Panc1 (cell line): ENCODE results near the gene KLHDC7A.

ENCODE experiments used
- TCF7L2 ChIP-seq: IDR thresholded peaks from 2 replicates; pipeline ENCODE4 v1.6.1; 2011; ENCODE audit warnings: mild to moderate bottlenecking, low read depth, low read length, inconsistent platforms
- TF ChIP-seq, protein P1 (sequence below): fragments of 450-650 bp; IDR thresholded peaks from 2 replicates; pipeline ENCODE4 v1.5.1; 2017; ENCODE audit warnings: mild to moderate bottlenecking
- TF ChIP-seq, protein P2 (sequence below), 2 experiments: IDR thresholded peaks; 2 replicates each; pipeline ENCODE4 v1.6.1; 2011 to 2012; ENCODE audit warnings: low read depth in 2 of 2, control low read depth in 1 of 2, low read length in 1 of 2, mild to moderate bottlenecking in 1 of 2, moderate library complexity in 1 of 2; ENCODE audit not compliant: insufficient read depth in 1 of 2

DNA sequence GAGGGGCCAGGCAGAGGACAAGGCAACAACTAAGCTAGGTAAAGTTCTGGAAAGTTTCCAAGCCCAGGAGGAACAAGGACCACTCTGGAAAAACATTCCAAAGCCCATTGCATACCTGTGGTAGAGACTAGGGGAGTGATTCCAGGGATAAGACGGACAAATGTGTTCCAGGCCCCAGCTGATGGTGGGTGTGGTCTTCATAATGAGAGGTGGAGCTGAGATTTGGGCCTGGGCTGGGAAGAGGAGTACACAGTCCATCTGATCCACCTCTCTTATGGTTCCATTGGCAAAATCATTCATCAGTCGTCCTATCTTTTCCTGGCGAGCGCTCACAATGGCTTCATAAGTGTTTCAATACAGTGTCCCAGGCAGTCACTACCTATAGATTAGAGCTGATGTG, 4.5 kb downstream of the KLHDC7A start:
- TF ChIP-seq, protein P1, sequence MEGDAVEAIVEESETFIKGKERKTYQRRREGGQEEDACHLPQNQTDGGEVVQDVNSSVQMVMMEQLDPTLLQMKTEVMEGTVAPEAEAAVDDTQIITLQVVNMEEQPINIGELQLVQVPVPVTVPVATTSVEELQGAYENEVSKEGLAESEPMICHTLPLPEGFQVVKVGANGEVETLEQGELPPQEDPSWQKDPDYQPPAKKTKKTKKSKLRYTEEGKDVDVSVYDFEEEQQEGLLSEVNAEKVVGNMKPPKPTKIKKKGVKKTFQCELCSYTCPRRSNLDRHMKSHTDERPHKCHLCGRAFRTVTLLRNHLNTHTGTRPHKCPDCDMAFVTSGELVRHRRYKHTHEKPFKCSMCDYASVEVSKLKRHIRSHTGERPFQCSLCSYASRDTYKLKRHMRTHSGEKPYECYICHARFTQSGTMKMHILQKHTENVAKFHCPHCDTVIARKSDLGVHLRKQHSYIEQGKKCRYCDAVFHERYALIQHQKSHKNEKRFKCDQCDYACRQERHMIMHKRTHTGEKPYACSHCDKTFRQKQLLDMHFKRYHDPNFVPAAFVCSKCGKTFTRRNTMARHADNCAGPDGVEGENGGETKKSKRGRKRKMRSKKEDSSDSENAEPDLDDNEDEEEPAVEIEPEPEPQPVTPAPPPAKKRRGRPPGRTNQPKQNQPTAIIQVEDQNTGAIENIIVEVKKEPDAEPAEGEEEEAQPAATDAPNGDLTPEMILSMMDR = no peak
- no peak for TF ChIP-seq TCF7L2
- TF ChIP-seq, protein P2, sequence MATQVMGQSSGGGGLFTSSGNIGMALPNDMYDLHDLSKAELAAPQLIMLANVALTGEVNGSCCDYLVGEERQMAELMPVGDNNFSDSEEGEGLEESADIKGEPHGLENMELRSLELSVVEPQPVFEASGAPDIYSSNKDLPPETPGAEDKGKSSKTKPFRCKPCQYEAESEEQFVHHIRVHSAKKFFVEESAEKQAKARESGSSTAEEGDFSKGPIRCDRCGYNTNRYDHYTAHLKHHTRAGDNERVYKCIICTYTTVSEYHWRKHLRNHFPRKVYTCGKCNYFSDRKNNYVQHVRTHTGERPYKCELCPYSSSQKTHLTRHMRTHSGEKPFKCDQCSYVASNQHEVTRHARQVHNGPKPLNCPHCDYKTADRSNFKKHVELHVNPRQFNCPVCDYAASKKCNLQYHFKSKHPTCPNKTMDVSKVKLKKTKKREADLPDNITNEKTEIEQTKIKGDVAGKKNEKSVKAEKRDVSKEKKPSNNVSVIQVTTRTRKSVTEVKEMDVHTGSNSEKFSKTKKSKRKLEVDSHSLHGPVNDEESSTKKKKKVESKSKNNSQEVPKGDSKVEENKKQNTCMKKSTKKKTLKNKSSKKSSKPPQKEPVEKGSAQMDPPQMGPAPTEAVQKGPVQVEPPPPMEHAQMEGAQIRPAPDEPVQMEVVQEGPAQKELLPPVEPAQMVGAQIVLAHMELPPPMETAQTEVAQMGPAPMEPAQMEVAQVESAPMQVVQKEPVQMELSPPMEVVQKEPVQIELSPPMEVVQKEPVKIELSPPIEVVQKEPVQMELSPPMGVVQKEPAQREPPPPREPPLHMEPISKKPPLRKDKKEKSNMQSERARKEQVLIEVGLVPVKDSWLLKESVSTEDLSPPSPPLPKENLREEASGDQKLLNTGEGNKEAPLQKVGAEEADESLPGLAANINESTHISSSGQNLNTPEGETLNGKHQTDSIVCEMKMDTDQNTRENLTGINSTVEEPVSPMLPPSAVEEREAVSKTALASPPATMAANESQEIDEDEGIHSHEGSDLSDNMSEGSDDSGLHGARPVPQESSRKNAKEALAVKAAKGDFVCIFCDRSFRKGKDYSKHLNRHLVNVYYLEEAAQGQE (IDR thresholded peaks at IDR 0.05; ENCODE audit: insufficient read depth in 1 of 2, low read depth in 2 of 2, low read length in 1 of 2) = no peak
